HL-60 (cell line): Measurements from ENCODE around the gene C1orf141.

ENCODE experiments used
- DNase-seq, 2 experiments: peaks; one replicate each; pipeline ENCODE4 v3.0.0-alpha.2; 2010 to 2020; ENCODE audit warnings: low read depth in 1 of 2, low spot score in 1 of 2
- H3K27ac ChIP-seq: fragments of 250-450 bp; sonication (Bioruptor Pico); replicated peaks from 2 replicates; pipeline ENCODE4 v1.5.1; 2020; ENCODE audit warnings: mild to moderate bottlenecking, moderate library complexity
- H3K27me3 ChIP-seq: fragments of 250-450 bp; sonication (Bioruptor Pico); 2 replicates; pipeline ENCODE4 v1.5.1; 2021; ENCODE audit warnings: mild to moderate bottlenecking, moderate library complexity; ENCODE audit not compliant: insufficient read depth, poor library complexity, severe bottlenecking
- H3K4me3 ChIP-seq: replicated peaks from 2 replicates; pipeline ENCODE4 v1.5.1; 2011; ENCODE audit warnings: mild to moderate bottlenecking, control low read depth, low read length; ENCODE audit not compliant: insufficient read depth
- CTCF ChIP-seq: IDR thresholded peaks from one replicate; pipeline ENCODE4 v1.5.1; 2011; ENCODE audit warnings: low read length, control low read depth, inconsistent platforms; ENCODE audit not compliant: insufficient read depth
- GABPA ChIP-seq: IDR thresholded peaks from 2 replicates; pipeline ENCODE4 v1.6.1; 2012; ENCODE audit warnings: low read depth
- POLR2AphosphoS5 ChIP-seq: IDR thresholded peaks from 2 replicates; pipeline ENCODE4 v1.6.1; 2012; ENCODE audit warnings: low read depth
- REST ChIP-seq: IDR thresholded peaks from 2 replicates; pipeline ENCODE4 v1.6.1; 2012; ENCODE audit warnings: low read depth; ENCODE audit not compliant: insufficient replicate concordance
- SPI1 ChIP-seq: IDR thresholded peaks from 2 replicates; pipeline ENCODE4 v1.6.1; 2012; ENCODE audit warnings: low read depth, mild to moderate bottlenecking, borderline replicate concordance

C1orf141 gene

DNA sequence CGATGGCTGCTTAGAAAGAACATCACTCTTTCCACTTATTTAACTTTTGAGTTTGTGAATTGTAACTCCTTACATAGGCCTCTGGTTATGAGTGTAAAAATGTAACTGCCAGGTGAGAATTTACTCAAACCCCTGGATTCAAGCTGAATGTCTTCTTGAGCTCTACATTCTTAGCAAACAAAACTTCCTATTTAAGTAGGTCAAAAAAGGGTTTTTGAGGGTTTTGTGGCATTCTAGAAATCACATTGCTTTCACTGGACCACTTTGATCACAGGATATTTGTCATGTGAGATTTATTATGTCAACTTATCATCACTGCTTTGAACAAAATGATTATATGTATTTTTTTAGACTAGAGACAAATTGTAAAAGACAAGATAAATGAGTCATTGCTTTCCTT, 37.2 kb upstream of the C1orf141 start:
- Histone ChIP-seq H3K4me3 (no peak overlapping the region), H3K27me3 (no peaks in the 10 kb centered on the region), H3K27ac (no peak overlapping the region)
- no peak for TF ChIP-seq REST
- TF ChIP-seq POLR2AphosphoS5: no peak
- no peak for TF ChIP-seq GABPA
- DNase-seq: no peak

DNA sequence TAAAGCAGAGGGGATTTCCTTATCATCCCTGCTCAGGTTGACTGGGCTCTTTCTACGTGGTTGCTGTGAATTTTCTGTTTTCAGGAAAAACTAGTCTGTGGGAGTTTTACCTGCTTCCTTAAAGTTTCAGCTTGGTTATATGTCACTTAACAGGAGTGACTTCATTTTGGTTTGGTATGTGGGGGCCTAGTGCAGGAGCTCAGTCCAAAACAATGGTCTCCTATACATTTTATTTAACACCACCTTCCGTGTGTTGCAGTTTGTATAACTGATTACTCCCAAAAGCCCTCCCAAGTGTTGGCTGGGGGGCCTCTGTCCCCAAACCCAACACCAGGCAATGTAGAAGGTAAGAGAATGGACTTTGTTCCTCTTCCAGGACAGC, 36.8 kb upstream of the C1orf141 start:
- H3K27me3 ChIP-seq: no peaks in the 10 kb centered on the region
- H3K4me3 ChIP-seq: no peak overlapping the region
- no peak overlapping the region for H3K27ac ChIP-seq
- TF ChIP-seq REST: no peak
- no peak for TF ChIP-seq GABPA
- TF ChIP-seq POLR2AphosphoS5: no peak
- TF ChIP-seq SPI1: no peak
- no peak for TF ChIP-seq CTCF
- DNase-seq: no peak

DNA sequence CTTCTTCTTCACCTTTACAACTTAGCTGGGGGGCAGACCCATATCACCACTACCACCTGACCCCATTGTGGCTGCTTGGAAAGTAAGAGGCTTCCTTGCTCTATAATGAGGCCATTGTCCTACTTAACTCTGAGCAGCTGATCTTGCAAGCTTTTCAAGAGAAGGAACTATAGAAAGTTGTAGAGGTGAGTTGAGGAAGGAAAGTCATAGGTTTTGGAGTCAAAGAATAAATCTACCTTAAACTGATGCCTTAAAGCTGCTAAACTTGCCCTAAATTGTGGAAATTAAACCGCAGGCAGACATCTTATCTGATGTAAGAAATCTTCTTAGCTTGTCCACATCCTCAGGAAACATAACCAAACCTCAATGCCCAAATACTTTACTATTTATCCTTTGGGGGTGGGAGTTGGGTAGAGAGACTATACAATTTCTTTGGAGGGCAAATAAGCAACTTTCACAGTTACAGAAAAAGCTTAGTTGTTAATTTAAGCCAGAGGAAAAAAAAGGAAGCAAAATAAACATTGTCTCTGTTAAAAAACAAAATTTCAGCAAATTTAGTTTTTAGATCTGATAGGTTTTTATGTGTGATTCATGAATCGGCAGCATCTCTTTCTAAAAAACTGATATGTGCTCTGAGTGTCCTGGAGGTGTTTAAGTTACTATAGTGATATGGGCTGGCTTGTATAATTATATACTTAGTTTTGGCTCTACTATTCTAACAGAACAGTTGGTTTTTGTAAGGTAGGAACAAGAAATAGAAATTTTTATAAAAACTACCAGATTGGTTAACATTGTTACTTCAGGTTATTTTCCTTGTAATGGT, 36.2 kb upstream of the C1orf141 start:
- DNase-seq: no peak
- Histone ChIP-seq H3K27me3 (no peaks in the 10 kb centered on the region), H3K27ac (no peak overlapping the region), H3K4me3 (no peak overlapping the region)
- no peak for TF ChIP-seq REST
- no peak for TF ChIP-seq SPI1
- TF ChIP-seq POLR2AphosphoS5: no peak
- no peak for TF ChIP-seq GABPA
- no peak for TF ChIP-seq CTCF
